HepG2 (cell line): Measurements from ENCODE around the gene DCAF4L1.
A peak's percentile ranks its signal among the peaks of the same experiment; 100 is the strongest.

Source experiments
- CTCF ChIP-seq: sonication (generic); formaldehyde crosslinking; IDR thresholded peaks from 2 replicates; pipeline ENCODE4 v1.5.0; 2020; ENCODE audit warnings: mild to moderate bottlenecking, missing genetic modification reagents, moderate library complexity
- EZH2 ChIP-seq: conservative IDR thresholded peaks from 2 replicates; pipeline ENCODE4 v1.6.1; 2012; ENCODE audit warnings: mild to moderate bottlenecking, low read depth, low read length, moderate library complexity
- HNRNPH1 ChIP-seq: fragments of 200-400 bp; formaldehyde crosslinking; optimal IDR thresholded peaks from 2 replicates; pipeline ENCODE3; 2017; ENCODE audit warnings: mild to moderate bottlenecking, low read depth, low read length
- PHF8 ChIP-seq: sonication (generic); formaldehyde crosslinking; IDR thresholded peaks from 2 replicates; pipeline ENCODE4 v1.5.0; 2020; ENCODE audit warnings: missing genetic modification reagents
- SETDB1 ChIP-seq: sonication (generic); formaldehyde crosslinking; IDR thresholded peaks from 2 replicates; pipeline ENCODE4 v1.5.1; 2020; ENCODE audit warnings: missing genetic modification reagents, mild to moderate bottlenecking, borderline replicate concordance
- SUZ12 ChIP-seq: fragments of 150-350 bp; IDR thresholded peaks from 2 replicates; pipeline ENCODE4 v1.6.1; 2014; ENCODE audit warnings: low read depth, low read length
- TIGD3 ChIP-seq: sonication (generic); formaldehyde crosslinking; IDR thresholded peaks from 2 replicates; pipeline ENCODE4 v1.5.1; 2020; ENCODE audit warnings: mild to moderate bottlenecking, missing genetic modification reagents, borderline replicate concordance
- ZBTB43 ChIP-seq: sonication (generic); formaldehyde crosslinking; conservative IDR thresholded peaks from 2 replicates; pipeline ENCODE4 v1.4.0; 2020; ENCODE audit warnings: missing genetic modification reagents
- ZNF275 ChIP-seq: sonication (generic); formaldehyde crosslinking; IDR thresholded peaks from 2 replicates; pipeline ENCODE4 v1.8.0; 2022; ENCODE audit warnings: missing genetic modification reagents, mild to moderate bottlenecking, inconsistent platforms, borderline replicate concordance
- ZNF292 ChIP-seq: sonication (generic); formaldehyde crosslinking; IDR thresholded peaks from 2 replicates; pipeline ENCODE4 v1.8.1; 2022; ENCODE audit warnings: mild to moderate bottlenecking, low read depth, missing genetic modification reagents, borderline replicate concordance
- TF ChIP-seq, protein P1 (sequence below): fragments of 450-650 bp; IDR thresholded peaks from 2 replicates; pipeline ENCODE4 v1.6.1; 2017

GRCh38 chr4:41990365-41991111 is 9.0 kb downstream of the DCAF4L1 start, which contains the start of gene SLC30A9:
- TF ChIP-seq ZNF275 (CRISPR knock-in tag) (no peak), SUZ12 (no peak), HNRNPH1 (no peak), PHF8 (CRISPR knock-in tag) (peak; percentile 99), SETDB1 (CRISPR knock-in tag) (no peak; the same call in 1 of the 2 replicates), ZBTB43 (CRISPR knock-in tag) (no peak; the same call in 1 of the 2 replicates), ZNF292 (CRISPR knock-in tag) (peak; percentile 89), EZH2 (no peak), CTCF (CRISPR knock-in tag) (peak; percentile 50), TIGD3 (CRISPR knock-in tag) (peak; percentile 50; the same call in 1 of the 2 replicates)
- TF ChIP-seq, protein P1, sequence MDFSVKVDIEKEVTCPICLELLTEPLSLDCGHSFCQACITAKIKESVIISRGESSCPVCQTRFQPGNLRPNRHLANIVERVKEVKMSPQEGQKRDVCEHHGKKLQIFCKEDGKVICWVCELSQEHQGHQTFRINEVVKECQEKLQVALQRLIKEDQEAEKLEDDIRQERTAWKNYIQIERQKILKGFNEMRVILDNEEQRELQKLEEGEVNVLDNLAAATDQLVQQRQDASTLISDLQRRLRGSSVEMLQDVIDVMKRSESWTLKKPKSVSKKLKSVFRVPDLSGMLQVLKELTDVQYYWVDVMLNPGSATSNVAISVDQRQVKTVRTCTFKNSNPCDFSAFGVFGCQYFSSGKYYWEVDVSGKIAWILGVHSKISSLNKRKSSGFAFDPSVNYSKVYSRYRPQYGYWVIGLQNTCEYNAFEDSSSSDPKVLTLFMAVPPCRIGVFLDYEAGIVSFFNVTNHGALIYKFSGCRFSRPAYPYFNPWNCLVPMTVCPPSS, result no peak
